ENCODE data around the gene GRM8.
A peak's percentile ranks its signal among the peaks of the same experiment; 100 is the strongest.

GRM8 gene

DNA sequence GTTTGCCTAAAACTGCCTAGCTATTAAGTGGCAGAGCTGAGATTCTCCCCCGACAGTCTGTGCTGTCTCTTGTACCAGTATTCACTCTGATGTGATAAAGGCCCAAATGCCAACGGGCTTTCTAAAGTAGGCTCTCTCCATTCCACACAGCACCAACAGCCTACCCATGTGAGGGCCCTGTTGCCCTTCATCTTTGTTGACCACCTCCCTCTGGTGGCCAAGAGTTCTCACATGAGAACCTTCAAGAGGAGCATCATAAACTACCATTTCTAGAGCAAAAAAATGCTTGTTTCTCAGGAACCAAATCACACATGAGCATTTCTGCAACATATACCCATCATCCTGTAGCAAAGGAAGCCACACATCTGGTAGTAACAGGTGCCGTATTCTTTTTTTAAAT lies 185.8 kb downstream of the GRM8 start:
- no peak overlapping the region for H3K27ac ChIP-seq
- TF ChIP-seq, protein P1, sequence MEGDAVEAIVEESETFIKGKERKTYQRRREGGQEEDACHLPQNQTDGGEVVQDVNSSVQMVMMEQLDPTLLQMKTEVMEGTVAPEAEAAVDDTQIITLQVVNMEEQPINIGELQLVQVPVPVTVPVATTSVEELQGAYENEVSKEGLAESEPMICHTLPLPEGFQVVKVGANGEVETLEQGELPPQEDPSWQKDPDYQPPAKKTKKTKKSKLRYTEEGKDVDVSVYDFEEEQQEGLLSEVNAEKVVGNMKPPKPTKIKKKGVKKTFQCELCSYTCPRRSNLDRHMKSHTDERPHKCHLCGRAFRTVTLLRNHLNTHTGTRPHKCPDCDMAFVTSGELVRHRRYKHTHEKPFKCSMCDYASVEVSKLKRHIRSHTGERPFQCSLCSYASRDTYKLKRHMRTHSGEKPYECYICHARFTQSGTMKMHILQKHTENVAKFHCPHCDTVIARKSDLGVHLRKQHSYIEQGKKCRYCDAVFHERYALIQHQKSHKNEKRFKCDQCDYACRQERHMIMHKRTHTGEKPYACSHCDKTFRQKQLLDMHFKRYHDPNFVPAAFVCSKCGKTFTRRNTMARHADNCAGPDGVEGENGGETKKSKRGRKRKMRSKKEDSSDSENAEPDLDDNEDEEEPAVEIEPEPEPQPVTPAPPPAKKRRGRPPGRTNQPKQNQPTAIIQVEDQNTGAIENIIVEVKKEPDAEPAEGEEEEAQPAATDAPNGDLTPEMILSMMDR (conservative IDR thresholded peaks at IDR 0.05): peak; percentile 70

DNA sequence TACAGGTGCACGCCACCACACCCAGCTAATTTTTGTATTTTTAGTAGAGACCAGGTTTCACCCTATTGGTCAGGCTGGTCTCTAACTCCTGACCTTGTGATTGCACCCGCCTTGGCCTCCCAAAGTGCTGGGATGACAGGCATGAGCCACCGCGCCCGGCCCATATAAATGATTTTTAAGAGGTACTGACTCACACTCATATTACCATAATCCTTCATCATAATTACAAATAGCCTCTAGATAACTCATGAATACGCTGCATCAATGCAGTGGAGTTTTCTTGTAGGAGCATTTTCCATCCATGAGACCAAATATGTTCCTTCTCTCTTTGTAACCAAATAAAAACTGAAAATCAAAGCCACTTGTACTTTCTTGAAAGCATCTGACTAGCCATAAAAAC lies 193.3 kb downstream of the GRM8 start:
- TF ChIP-seq, protein P1 (conservative IDR thresholded peaks at IDR 0.05): no peak
- peak overlapping the region; percentile 17 for H3K27ac ChIP-seq

DNA sequence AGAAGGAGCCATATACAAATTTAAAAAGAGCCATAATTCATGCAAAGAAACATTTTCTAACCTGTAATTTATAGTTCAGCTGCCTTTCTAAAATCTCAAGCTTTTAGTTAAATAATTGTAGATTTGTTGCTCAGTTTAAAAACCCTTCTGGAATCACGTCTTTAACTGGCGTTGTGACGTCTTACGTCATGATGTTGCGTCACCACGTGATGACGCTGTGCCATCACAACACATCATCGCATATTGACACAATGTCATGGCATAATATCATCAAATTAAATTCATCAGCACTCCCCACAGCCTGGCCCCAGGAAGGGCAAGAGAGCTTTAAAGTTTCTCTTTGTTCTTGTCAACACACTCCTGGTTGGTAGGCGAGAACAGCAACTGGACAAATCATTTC lies 194.8 kb downstream of the GRM8 start:
- H3K27ac ChIP-seq: no peak overlapping the region
- TF ChIP-seq, protein P1 (conservative IDR thresholded peaks at IDR 0.05): no peak

DNA sequence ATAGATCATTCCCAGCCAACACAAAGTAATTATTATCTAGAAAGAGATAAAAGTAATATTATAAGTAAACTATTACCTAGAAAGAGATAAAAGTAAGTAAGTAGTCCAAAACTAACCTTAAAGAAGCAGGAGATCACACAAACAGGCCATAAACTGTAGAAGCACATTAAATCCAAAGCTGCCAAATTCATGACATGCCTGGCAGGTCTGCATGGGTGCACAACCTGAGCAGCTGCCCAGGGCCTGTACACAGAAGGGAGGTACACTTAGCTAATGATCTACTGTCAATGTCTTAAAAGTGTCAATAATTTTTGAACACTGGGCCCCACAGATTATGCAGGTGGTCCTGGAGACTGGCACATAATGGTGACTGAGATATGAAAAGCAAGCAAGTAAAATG lies 196.5 kb downstream of the GRM8 start:
- no peak overlapping the region for H3K27ac ChIP-seq
- TF ChIP-seq, protein P1 (conservative IDR thresholded peaks at IDR 0.05): no peak

DNA sequence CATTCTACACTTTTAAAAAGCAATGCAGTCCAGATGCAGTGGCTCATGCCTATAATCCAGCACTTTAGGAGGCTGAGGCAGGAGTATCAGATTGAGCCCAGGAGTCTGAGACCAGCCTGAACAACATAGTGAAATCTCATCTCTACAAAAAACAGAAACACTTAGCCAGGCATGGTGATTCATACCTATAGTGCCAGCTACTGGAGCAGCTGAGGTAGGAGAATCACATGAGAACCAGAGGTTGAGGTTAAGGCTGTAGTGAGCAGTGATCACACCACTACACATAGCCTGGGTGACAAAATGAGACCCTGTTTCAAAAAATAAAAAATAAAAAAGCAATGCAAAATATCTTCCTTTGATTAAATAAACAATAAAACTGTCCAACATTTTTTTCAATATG lies 205.2 kb downstream of the GRM8 start:
- TF ChIP-seq, protein P1 (conservative IDR thresholded peaks at IDR 0.05): peak; percentile 42
- no peak overlapping the region for H3K27ac ChIP-seq

DNA sequence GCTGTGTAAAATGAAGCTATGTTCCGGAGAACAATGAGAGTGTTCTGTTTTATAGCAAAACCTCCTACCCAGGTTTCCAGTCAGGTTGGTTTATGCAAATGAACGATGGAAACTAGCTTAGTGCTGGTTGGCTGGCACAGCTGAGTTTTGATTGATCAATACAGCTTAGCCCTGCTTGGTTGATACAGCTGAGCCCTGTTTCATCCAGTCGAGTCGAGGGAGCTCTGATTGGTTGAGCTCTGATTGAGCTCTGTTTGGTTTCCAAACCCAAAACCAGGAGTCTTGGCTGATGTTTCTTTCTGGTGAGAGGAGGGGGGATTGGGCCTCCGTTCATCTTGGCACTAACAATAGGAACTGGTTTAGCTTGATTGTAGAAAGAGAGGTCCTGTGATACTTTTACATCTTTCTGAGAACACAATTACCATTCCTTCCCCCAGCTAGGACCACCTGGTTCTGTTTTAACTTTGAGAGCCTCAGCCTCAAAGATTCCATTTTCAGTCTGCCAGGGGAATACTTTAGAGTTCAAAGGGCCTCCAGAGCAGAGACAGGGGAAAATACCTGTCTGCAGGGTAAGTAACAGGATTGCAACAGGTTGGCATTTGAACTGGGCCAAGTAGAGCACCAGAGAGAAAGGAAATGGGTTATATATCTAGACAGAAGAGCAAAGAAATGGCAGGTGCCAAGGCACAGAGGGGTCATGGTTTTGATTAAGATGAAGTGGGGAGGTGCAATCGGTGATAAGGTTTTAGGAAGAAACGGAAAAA lies 210.9 kb downstream of the GRM8 start:
- no peak overlapping the region for H3K27ac ChIP-seq
- TF ChIP-seq, protein P1 (conservative IDR thresholded peaks at IDR 0.05): no peak

DNA sequence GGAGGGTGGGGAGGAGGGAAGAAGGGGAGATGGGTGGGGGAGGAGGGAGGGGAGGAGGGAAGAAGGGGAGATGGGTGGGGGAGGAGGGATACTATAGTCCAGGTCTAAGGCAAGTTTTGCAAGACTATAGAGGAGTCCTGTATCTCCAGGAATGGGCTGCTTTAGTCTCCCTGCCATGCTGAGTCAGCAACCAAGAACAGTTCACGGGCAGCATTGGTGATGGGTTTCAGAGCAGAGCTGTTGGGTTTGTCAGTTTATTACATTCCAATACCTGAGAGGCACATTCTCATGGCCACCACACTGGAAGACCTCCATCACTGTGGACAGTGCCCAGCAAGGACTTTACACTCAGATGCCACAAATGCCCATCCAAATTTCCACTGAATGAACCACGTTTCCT lies 212.7 kb downstream of the GRM8 start:
- H3K27ac ChIP-seq: no peak overlapping the region

More for the DNA sequence above, 212.7 kb downstream of the GRM8 start:
- TF ChIP-seq, protein P1 (conservative IDR thresholded peaks at IDR 0.05): no peak
